SK-N-SH (cell line): ENCODE results near the gene TAF1A. TPM values are rescaled to one million over a fixed set of nuclear protein-coding genes. Genes with fewer than 3 reads are reported as not detected.

Experiments
- CTCF ChIA-PET: fragments of 300-600, 350-600 bp; formaldehyde crosslinking; extraction: SDS; loops from one replicate; lab custom pipeline; 2021; lab: Yijun Ruan, JAX
- POLR2A ChIA-PET: fragments of 350-600 bp; sonication (Branson Sonifier 250); formaldehyde crosslinking; extraction: SDS; loops from one replicate; lab custom pipeline; 2020; ENCODE audit warnings: antibody characterized with exemption, inconsistent platforms; lab: Yijun Ruan, JAX
- DNase-seq: peaks from one replicate; pipeline ENCODE4 v3.0.0; 2012
- H2AFZ ChIP-seq: fragments of 200-600 bp; sonication (generic); 2 replicates; pipeline ENCODE4 v1.8.1; 2016; ENCODE audit warnings: antibody characterized with exemption, mild to moderate bottlenecking, low read depth
- H3F3A ChIP-seq: fragments of 200-600 bp; sonication (generic); replicated peaks from 2 replicates; pipeline ENCODE3; 2016; ENCODE audit warnings: antibody characterized with exemption, mild to moderate bottlenecking; ENCODE audit not compliant: insufficient read depth
- H3K27ac ChIP-seq, 2 experiments: fragments of 200-500 bp in 1 of 2; fragments of 200-600 bp in 1 of 2; sonication (Bioruptor generic) in 1 of 2; sonication (generic), shearing (Covaris generic) in 1 of 2; 2 replicates each; pipeline versions ENCODE4 v1.5.1 to v1.6.1; 2014 to 2016; ENCODE audit warnings: low read depth in 2 of 2, inconsistent platforms in 1 of 2, low read length in 1 of 2, mild to moderate bottlenecking in 1 of 2, mixed read lengths in 1 of 2
- H3K27me3 ChIP-seq: fragments of 200-600 bp; sonication (generic), shearing (Covaris generic); 2 replicates; pipeline ENCODE4 v1.6.1; 2016; ENCODE audit warnings: mixed run types; ENCODE audit not compliant: insufficient read depth
- H3K36me3 ChIP-seq, 2 experiments: fragments of 200-500 bp in 1 of 2; fragments of 200-600 bp in 1 of 2; sonication (Bioruptor generic) in 1 of 2; sonication (generic) in 1 of 2; replicated peaks in 1 of 2; 2 replicates each; pipeline versions ENCODE3 to v1.5.1; 2014 to 2016; ENCODE audit warnings: low read length in 1 of 2, mild to moderate bottlenecking in 1 of 2; ENCODE audit not compliant: insufficient read depth in 2 of 2, control insufficient read depth in 1 of 2
- H3K4me1 ChIP-seq, 2 experiments: fragments of 200-500 bp in 1 of 2; fragments of 200-600 bp in 1 of 2; sonication (Bioruptor generic) in 1 of 2; sonication (generic), shearing (Covaris generic) in 1 of 2; 2 replicates each; pipeline versions ENCODE4 v1.5.1 to v1.6.1; 2014 to 2016; ENCODE audit warnings: low read depth in 1 of 2, low read length in 1 of 2, mixed run types in 1 of 2; ENCODE audit not compliant: insufficient read depth in 2 of 2, control insufficient read depth in 1 of 2
- H3K4me2 ChIP-seq: fragments of 200-600 bp; sonication (generic), shearing (Covaris generic); 2 replicates; pipeline ENCODE4 v1.6.1; 2017; ENCODE audit warnings: mixed run types
- H3K4me3 ChIP-seq, 2 experiments: fragments of 200-500 bp in 1 of 2; fragments of 200-600 bp in 1 of 2; sonication (Bioruptor generic) in 1 of 2; sonication (generic), shearing (Covaris generic) in 1 of 2; 2 replicates each; pipeline versions ENCODE4 v1.5.1 to v1.8.1; 2014 to 2016; ENCODE audit warnings: low read depth in 2 of 2, inconsistent platforms in 1 of 2, low read length in 1 of 2, mild to moderate bottlenecking in 1 of 2, mixed read lengths in 1 of 2, moderate library complexity in 1 of 2
- H3K79me2 ChIP-seq: fragments of 200-600 bp; sonication (generic); 2 replicates; pipeline ENCODE4 v1.8.1; 2017; ENCODE audit warnings: mild to moderate bottlenecking; ENCODE audit not compliant: insufficient read depth
- H3K9ac ChIP-seq: fragments of 200-600 bp; sonication (generic); 2 replicates; pipeline ENCODE4 v1.6.1; 2017; ENCODE audit warnings: mixed run types
- H3K9me2 ChIP-seq: fragments of 200-600 bp; sonication (generic); 2 replicates; pipeline ENCODE4 v1.6.1; 2017; ENCODE audit warnings: mixed run types
- H3K9me3 ChIP-seq: fragments of 200-600 bp; sonication (generic); 2 replicates; pipeline ENCODE4 v1.6.1; 2017; ENCODE audit warnings: mixed run types, mild to moderate bottlenecking, moderate library complexity
- H4K20me1 ChIP-seq: fragments of 200-600 bp; sonication (generic); 2 replicates; pipeline ENCODE4 v1.6.1; 2017; ENCODE audit warnings: mild to moderate bottlenecking, mixed run types; ENCODE audit not compliant: insufficient read depth
- CHD2 ChIP-seq: fragments of 150-350 bp; IDR thresholded peaks from 2 replicates; pipeline ENCODE4 v1.6.1; 2018; ENCODE audit warnings: low read length; ENCODE audit not compliant: partially characterized antibody
- ELF1 ChIP-seq: IDR thresholded peaks from 2 replicates; pipeline ENCODE4 v1.4.0; 2012
- EP300 ChIP-seq, 2 experiments: IDR thresholded peaks; 2 replicates each; pipeline versions ENCODE4 v1.4.0 to v1.6.1; 2012; ENCODE audit warnings: borderline replicate concordance in 1 of 2, low read depth in 1 of 2, low read length in 1 of 2
- FOSL2 ChIP-seq: IDR thresholded peaks from 2 replicates; pipeline ENCODE4 v1.4.0; 2012; ENCODE audit warnings: low read depth, mild to moderate bottlenecking, moderate library complexity, borderline replicate concordance
- FOXJ3 ChIP-seq: sonication (generic); formaldehyde crosslinking; IDR thresholded peaks from 2 replicates; pipeline ENCODE4 v1.5.1; 2020; ENCODE audit warnings: mild to moderate bottlenecking, missing genetic modification reagents
- FOXM1 ChIP-seq: IDR thresholded peaks from 2 replicates; pipeline ENCODE4 v1.4.0; 2012; ENCODE audit warnings: low read depth, mild to moderate bottlenecking
- GATA2 ChIP-seq: sonication (generic); formaldehyde crosslinking; IDR thresholded peaks from 2 replicates; pipeline ENCODE4 v1.5.0; 2020; ENCODE audit warnings: mild to moderate bottlenecking, missing genetic modification reagents
- IRF3 ChIP-seq: fragments of 150-350 bp; IDR thresholded peaks from 2 replicates; pipeline ENCODE4 v1.6.1; 2016; ENCODE audit warnings: mild to moderate bottlenecking, low read depth, low read length
- JUND ChIP-seq: IDR thresholded peaks from 2 replicates; pipeline ENCODE4 v1.4.0; 2012
- MAX ChIP-seq: IDR thresholded peaks from 2 replicates; pipeline ENCODE4 v1.4.0; 2012; ENCODE audit warnings: low read depth
- MEF2A ChIP-seq: IDR thresholded peaks from 2 replicates; pipeline ENCODE4 v1.4.0; 2012; ENCODE audit warnings: low read depth, borderline replicate concordance
- MXI1 ChIP-seq: IDR thresholded peaks from 2 replicates; pipeline ENCODE4 v1.6.1; 2012; ENCODE audit warnings: mild to moderate bottlenecking, low read depth, low read length, improper control_type of control experiment
- POLR2AphosphoS5 ChIP-seq: IDR thresholded peaks from 2 replicates; pipeline ENCODE4 v1.6.1; 2012; ENCODE audit warnings: low read depth, low read length
- RAD21 ChIP-seq: IDR thresholded peaks from 2 replicates; pipeline ENCODE4 v1.6.1; 2012; ENCODE audit warnings: mild to moderate bottlenecking, low read length
- TCF12 ChIP-seq: IDR thresholded peaks from 2 replicates; pipeline ENCODE4 v1.4.0; 2012
- TEAD4 ChIP-seq: IDR thresholded peaks from 2 replicates; pipeline ENCODE4 v1.4.0; 2012; ENCODE audit warnings: mild to moderate bottlenecking, borderline replicate concordance; ENCODE audit not compliant: insufficient read depth
- USF1 ChIP-seq: IDR thresholded peaks from 2 replicates; pipeline ENCODE4 v1.4.0; 2012; ENCODE audit warnings: low read depth, borderline replicate concordance
- WGBS: methylation state at CpG from one replicate; pipeline ENCODE4 v1.1.6; 2017; ENCODE audit warnings: low lambda C conversion rate; 5-methylcytosine and 5-hydroxymethylcytosine counted together
- polyA plus RNA-seq, 3 experiments: library from polyadenylated mRNA; depleted of rRNA; stranded (reverse); fragments of >200 nt; gene quantifications; 2 replicates each; pipeline ENCODE4 v1.2.3, GENCODE V29; 2012
- TF ChIP-seq, protein P1 (sequence below): fragments of 200-600 bp; sonication (generic); IDR thresholded peaks from 2 replicates; pipeline ENCODE4 v1.6.1; 2017; ENCODE audit warnings: antibody characterized with exemption, mild to moderate bottlenecking, moderate library complexity
- TF ChIP-seq, protein P2 (sequence below): IDR thresholded peaks from 2 replicates; pipeline ENCODE4 v1.4.0; 2012; ENCODE audit warnings: low read depth, borderline replicate concordance

TAF1A gene
- polyA plus RNA-seq, 1 of the 3 experiments (the other 2 are of a cell fraction): 4.6 TPM

GRCh38 chr1:222623458-222623857 is 33.7 kb upstream of the TAF1A start:
- H3K27me3 ChIP-seq: no peaks in the 10 kb centered on the region
- H3K36me3 ChIP-seq: peaks cover 39 to 62% of the 10 kb centered on the region in 2 experiments
- H3K9ac ChIP-seq: no peak overlapping the region
- no peak for DNase-seq
- H3K4me3 ChIP-seq: no peak overlapping the region
- H4K20me1 ChIP-seq: no peaks in the 10 kb centered on the region
- no peaks in the 10 kb centered on the region for H3F3A ChIP-seq
- TF ChIP-seq POLR2AphosphoS5: no peak
- no peak for TF ChIP-seq EP300 (IDR thresholded peaks at IDR 0.05; ENCODE audit: borderline replicate concordance in 1 of 2, low read depth in 1 of 2, low read length in 1 of 2)
- no peak for TF ChIP-seq MEF2A
- no peak for TF ChIP-seq TEAD4
- no peak for TF ChIP-seq MXI1
- TF ChIP-seq GATA2 (CRISPR knock-in tag): no peak
- no peak for TF ChIP-seq FOXJ3 (CRISPR knock-in tag)
- no peak for TF ChIP-seq RAD21
- TF ChIP-seq, protein P1, sequence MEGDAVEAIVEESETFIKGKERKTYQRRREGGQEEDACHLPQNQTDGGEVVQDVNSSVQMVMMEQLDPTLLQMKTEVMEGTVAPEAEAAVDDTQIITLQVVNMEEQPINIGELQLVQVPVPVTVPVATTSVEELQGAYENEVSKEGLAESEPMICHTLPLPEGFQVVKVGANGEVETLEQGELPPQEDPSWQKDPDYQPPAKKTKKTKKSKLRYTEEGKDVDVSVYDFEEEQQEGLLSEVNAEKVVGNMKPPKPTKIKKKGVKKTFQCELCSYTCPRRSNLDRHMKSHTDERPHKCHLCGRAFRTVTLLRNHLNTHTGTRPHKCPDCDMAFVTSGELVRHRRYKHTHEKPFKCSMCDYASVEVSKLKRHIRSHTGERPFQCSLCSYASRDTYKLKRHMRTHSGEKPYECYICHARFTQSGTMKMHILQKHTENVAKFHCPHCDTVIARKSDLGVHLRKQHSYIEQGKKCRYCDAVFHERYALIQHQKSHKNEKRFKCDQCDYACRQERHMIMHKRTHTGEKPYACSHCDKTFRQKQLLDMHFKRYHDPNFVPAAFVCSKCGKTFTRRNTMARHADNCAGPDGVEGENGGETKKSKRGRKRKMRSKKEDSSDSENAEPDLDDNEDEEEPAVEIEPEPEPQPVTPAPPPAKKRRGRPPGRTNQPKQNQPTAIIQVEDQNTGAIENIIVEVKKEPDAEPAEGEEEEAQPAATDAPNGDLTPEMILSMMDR: no peak
- no peak for TF ChIP-seq MAX
- TF ChIP-seq CHD2: no peak
- TF ChIP-seq ELF1: no peak
- no peak overlapping the region for H3K4me2 ChIP-seq
- H3K9me3 ChIP-seq: no peaks in the 10 kb centered on the region
- peaks cover 26% of the 10 kb centered on the region for H3K79me2 ChIP-seq
- H3K27ac ChIP-seq: no peak overlapping the region
- H3K4me1 ChIP-seq: peaks cover 5 to 7% of the 10 kb centered on the region in 2 experiments; a peak in 2 of 4 replicates
- POLR2A ChIA-PET: no interaction called here
- CTCF ChIA-PET: interaction anchor here (1.5 to 1.6 kb wide), 2 partner anchors 11 to 168 kb away, joined by 4 to 8 read pairs; no protein-coding TSS in a partner anchor
- H3K9me2 ChIP-seq: no peaks in the 10 kb centered on the region
- H2AFZ ChIP-seq: no peak overlapping the region

- Histone ChIP-seq H3K27ac (no peak overlapping the region), H3K9ac (no peak overlapping the region), H3K4me2 (no peak overlapping the region), H3K27me3 (no peaks in the 10 kb centered on the region), H3K79me2 (peaks cover 26% of the 10 kb centered on the region), H4K20me1 (no peaks in the 10 kb centered on the region), H3K36me3 (peaks cover 33 to 55% of the 10 kb centered on the region in 2 experiments), H2AFZ (no peak overlapping the region), H3K4me3 (no peak overlapping the region), H3F3A (no peaks in the 10 kb centered on the region), H3K9me3 (no peaks in the 10 kb centered on the region), H3K4me1 (peaks cover 5 to 7% of the 10 kb centered on the region in 2 experiments; a peak in 2 of 4 replicates), H3K9me2 (no peaks in the 10 kb centered on the region)
- DNase-seq: no peak
- WGBS: 93% methylated on average over 5 of the region's 5 CpGs
- CTCF ChIA-PET: no interaction called here
- POLR2A ChIA-PET: no interaction called here
- TF ChIP-seq, protein P1: no peak
- TF ChIP-seq FOSL2 (no peak), IRF3 (no peak), POLR2AphosphoS5 (no peak), JUND (no peak), MEF2A (no peak), TEAD4 (no peak), MAX (no peak), TCF12 (no peak), USF1 (no peak), MXI1 (no peak), FOXM1 (no peak), EP300 (IDR thresholded peaks at IDR 0.05; ENCODE audit: borderline replicate concordance in 1 of 2, low read depth in 1 of 2, low read length in 1 of 2) (no peak)
- TF ChIP-seq, protein P2, sequence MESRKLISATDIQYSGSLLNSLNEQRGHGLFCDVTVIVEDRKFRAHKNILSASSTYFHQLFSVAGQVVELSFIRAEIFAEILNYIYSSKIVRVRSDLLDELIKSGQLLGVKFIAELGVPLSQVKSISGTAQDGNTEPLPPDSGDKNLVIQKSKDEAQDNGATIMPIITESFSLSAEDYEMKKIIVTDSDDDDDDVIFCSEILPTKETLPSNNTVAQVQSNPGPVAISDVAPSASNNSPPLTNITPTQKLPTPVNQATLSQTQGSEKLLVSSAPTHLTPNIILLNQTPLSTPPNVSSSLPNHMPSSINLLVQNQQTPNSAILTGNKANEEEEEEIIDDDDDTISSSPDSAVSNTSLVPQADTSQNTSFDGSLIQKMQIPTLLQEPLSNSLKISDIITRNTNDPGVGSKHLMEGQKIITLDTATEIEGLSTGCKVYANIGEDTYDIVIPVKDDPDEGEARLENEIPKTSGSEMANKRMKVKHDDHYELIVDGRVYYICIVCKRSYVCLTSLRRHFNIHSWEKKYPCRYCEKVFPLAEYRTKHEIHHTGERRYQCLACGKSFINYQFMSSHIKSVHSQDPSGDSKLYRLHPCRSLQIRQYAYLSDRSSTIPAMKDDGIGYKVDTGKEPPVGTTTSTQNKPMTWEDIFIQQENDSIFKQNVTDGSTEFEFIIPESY: no peak
Observed at GRCh38 chr1:222622765-222623164, 33.0 kb upstream of the TAF1A start.
